DMS53 treated with DMSO at 0.1 percent for 48 hours (cell line): ENCODE data around the gene OR52K2.
"Not testable (repeated sequence)": the region's sequence is repeated elsewhere in the genome, so short reads cannot be mapped to it uniquely, and the experiment has no call there.

Source experiments
- DNase-seq: peaks from one replicate; lab custom pipeline; 2025; ENCODE audit not compliant: unreplicated experiment; lab: John Stamatoyannopoulos, UW

OR52K2 gene

DNA sequence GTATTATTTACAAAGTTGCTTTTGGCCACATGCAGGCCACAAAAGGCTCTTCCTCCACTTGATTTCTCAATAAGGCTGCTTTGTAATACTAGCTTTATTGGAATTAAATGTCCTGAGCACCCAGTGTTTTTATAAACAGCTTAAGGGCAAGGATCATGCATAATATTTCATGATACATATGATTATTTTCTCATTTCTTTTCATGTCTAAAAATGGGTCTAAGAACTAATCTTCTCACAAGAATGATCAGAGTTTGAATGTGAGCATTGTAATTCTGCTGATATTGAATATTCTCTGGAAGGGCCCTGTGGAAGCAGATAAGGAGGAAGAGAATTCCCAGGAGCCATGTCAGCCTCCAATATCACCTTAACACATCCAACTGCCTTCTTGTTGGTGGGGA is at the start of gene OR52K2:
Gene OR52K2, plus strand, starts transcription at position 301 of the 400 bp plus-strand sequence. Its CDS starts 45 bp downstream, at position 346.
- no peak for DNase-seq

DNA sequence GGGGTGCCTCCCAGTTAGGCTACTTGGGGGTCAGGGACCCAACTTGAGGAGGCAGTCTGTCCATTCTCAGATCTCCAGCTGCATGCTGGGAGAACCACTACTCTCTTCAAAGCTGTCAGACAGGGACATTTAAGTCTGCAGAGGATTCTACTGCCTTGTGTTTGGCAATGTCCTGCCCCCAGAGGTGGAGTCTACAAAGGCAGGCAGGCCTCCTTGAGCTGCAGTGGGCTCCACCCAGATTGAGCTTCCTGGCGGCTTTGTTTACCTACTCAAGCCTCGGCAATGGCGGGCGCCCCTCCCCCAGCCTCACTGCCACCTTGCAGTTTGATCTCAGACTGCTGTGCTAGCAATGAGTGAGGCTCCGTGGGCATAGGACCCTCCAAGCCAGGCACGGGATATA is 42.9 kb upstream of the OR52K2 start:
- not testable (repeated sequence) for DNase-seq

GRCh38 chr11:4416306-4416705 is 32.8 kb upstream of the OR52K2 start:
- no peak for DNase-seq

DNA sequence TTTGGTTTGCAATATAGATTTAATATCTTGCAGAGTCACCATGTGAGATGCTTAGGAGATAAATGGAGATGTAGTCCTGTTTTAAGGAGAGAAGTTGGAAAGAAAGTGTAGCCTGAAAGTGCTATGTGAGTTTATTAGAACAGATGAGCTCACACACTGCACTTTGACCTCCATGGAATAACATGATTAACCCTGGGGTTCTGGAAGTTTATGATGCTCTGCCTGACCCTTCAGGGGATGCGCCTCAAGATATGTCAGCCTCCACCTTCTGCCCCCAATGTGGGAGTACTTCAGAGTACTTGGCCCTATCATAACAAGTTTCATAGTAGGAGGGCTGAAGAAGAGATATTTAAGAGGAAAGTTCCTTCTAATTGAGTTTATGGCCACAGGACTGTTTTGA is 32.3 kb upstream of the OR52K2 start:
- DNase-seq = no peak

- DNase-seq = no peak
Measured at GRCh38 chr11:4418403-4418802, 30.7 kb upstream of the OR52K2 start.

- DNase-seq = no peak
Measured at GRCh38 chr11:4430051-4430450, 19.0 kb upstream of the OR52K2 start.

DNA sequence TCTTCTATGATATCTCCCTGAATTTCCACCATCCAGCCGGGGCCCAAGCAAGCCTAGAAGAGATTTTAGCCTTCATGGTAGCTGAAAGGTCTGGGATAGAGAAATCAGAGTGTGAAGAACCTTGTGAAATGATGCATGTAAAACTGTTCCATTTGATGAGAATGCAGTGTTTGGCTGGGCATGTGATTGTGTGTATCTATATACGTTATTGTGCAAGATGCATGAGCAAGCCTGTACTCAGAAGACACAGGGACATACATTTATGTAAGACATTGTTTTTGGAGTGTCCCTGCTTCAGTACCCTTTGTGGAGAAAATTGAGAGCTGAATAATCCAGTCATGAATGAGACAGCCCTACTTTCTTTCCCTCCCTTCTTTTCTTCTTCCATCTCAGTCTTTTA is 15.2 kb upstream of the OR52K2 start:
- no peak for DNase-seq

DNA sequence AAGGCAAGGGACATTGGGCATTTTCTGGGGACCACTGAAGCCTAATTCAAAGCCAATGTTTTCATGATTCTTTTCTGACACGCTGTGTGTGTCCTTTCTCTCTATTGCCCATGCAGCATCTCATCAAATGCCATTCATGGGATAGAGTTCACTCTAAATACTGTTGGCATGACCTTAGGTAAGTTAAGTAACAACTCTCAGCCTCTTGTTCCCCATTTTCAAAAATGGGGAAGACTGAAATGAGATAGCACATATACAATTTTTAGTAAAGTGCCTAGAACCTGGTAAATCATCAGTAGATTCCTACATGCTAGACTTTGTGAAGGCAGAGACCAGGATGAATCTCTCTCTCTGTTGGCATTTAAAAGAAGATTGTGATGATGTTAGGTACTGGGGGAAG is 12.7 kb upstream of the OR52K2 start:
- no peak for DNase-seq

- no peak for DNase-seq
Measured at GRCh38 chr11:4441515-4441914, 7.6 kb upstream of the OR52K2 start.

DNA sequence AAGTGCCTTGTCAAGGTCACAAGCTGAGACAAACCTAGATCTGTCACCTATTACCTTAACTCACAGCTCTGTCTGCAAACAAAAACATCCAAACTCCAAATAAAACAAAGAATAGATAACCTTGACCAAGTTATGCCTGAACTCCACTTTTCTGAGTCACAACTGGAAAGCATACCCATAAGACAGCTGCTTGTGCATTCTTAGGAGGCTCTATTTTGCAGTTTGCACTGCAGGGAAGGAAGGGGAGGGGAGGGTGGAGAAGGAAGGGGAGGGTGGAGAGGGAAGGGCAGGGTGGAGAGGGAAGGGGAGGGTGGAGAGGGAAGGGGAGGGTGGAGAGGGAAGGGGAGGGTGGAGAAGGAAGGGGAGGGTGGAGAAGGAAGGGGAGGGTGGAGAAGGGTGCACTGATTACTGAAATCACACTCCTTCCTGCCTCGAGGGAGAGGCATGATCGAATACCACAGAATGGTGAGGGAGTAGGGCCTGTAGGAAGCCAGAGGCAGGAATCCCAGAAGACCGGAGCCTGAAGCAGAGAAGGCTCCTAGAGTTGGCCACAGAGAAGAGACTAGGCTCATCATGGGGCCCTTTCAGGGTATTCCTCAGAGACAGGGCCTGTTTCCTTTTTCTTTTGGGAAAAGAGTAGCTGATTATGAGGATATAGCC is 5.7 kb upstream of the OR52K2 start:
- DNase-seq = no peak

DNA sequence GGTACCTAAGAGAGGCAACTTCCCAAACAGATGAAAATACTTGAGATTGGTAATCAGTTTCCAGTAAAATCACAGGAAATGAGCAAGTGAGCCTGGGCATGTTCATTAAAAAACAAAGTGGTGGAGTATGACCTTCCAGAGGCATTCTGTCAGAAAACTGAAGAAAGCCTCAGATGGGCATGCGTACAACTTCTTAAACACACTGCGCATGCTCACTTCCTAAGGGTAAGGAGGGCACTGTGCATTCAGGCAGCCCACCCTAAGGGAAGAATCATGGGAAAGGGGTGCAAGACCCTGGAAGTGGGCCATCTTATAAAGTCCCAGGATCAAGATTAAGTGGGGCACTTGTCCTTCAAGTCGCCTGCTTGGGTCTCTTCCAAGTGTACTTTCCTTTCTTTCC is 4.0 kb downstream of the OR52K2 start:
- DNase-seq = no peak

DNA sequence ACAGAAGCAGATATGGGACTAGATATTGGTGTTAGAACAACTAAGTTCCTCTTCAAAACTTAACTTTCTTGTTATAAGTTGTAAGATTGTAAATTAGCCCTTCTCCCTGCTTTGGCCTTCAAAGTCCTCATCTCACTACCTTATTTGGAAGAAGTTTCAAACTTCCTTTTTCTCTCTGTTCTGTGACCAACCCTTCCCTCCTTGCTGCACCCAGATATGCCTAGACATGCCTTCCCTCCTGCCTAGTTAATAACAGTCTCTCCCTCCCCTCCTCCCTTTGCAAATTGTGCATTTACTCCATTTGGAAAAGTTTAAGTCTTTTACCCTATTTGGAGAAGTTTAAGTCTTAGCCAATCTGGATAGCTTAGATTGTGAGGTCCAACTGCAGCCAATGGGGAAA is 4.9 kb downstream of the OR52K2 start:
- DNase-seq = no peak

- no peak for DNase-seq
Measured at GRCh38 chr11:4455419-4455818, 6.3 kb downstream of the OR52K2 start.

GRCh38 chr11:4459500-4459899 is 10.4 kb downstream of the OR52K2 start:
- no peak for DNase-seq

DNA sequence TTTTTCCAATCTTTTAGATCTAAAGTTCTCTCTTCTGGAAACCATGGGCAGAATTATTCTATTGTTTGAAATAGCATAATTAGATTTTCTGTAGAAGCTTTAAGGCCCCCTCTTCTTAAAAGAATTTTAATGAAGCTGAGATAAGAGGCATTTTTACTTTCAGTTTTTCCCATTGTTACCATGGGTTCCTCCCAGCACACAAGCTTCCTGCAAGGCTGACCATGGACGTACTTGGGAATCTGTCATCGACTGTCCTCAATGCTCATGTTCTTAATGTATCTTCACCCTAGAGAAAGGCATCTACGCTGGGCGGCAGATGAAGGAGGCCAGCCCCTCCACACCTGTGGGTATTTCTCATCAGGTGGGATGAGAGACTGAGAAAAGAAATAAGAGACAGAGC is 11.1 kb downstream of the OR52K2 start:
- no peak for DNase-seq

GRCh38 chr11:4464216-4465159 is 15.4 kb downstream of the OR52K2 start:
- no peak for DNase-seq

GRCh38 chr11:4465407-4465806 is 16.3 kb downstream of the OR52K2 start:
- no peak for DNase-seq

GRCh38 chr11:4466131-4466870 is 17.2 kb downstream of the OR52K2 start:
- no peak for DNase-seq

- no peak for DNase-seq
Measured at GRCh38 chr11:4466871-4467442, 17.9 kb downstream of the OR52K2 start.

GRCh38 chr11:4467811-4468606 is 18.9 kb downstream of the OR52K2 start:
- DNase-seq = no peak
